Muscle of back (tissue), 11 donors: ENCODE results near the gene ZNRD2. TPM values are rescaled to one million over a fixed set of nuclear protein-coding genes. Genes with fewer than 3 reads are reported as not detected.
A peak's percentile ranks its signal among the peaks of the same experiment; 100 is the strongest.

Experiments used
- DNase-seq, 3 donors: peaks; one replicate each; pipeline versions ENCODE4 v3.0.0 to v3.0.0-alpha.2; 2013
- polyA plus RNA-seq, 10 donors: library from polyadenylated mRNA; unstranded; fragments of 120-200 nt; gene quantifications; one replicate each; pipeline ENCODE4 v1.2.1, GENCODE V29; 2013; ENCODE audit not compliant: insufficient read length in 10 of 10

ZNRD2 gene
- polyA plus RNA-seq, 10 donors: 51.9 to 71.8 (median 54.4) TPM

DNA sequence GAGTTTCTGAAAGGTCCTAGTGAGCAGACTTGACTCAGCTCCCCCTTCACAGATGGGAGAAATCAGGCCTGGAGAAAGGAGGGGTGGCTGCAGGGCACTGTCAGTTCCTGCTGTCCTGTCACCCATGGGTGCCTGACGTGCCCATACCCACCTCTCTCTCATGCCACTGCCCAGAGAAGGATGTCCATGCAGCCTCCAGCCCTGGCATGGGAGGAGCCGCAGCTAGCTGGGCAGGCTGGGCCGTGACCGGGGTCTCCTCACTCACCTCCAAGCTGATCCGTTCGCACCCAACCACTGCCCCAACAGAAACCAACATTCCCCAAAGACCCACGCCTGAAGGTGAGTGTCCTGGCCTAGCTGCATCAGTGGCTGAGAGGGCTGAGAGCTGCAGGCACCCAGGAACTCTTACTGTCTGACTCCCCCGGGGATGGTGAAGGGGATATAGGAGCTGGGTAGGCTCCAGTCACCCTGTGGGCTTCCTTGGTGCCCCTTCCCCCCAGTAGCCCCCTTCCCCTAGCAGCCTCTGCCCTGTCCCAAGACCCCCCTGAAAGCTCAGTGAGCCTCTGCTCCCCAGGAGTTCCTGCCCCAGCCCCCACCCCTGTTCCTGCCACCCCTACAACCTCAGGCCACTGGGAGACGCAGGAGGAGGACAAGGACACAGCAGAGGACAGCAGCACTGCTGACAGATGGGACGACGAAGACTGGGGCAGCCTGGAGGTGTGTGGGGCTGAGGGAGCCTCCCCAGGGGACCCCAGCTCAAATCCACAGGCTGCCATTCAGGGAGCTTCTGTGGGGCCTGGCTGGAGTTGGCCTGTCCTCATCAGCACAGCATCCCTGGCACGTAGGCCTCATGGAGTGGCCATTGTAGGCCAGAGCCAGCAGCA, 33.6 kb upstream of the ZNRD2 start:
- DNase-seq: no peak

DNA sequence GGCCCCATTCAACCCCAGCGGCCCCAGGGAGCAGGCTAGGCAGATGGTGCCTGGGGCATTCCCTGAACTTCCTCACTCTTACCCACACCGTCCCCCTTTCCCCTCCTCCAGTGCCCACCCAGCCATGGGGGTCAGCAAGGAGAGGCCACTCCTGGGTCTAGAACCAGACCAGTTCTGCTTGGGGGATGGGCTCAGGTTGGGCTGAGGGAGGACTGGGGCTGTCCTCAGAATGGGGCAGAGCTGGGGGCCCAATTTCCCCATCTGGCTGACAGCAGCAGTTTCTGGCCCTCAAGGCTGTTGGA, 33.0 kb upstream of the ZNRD2 start:
- no peak for DNase-seq

DNA sequence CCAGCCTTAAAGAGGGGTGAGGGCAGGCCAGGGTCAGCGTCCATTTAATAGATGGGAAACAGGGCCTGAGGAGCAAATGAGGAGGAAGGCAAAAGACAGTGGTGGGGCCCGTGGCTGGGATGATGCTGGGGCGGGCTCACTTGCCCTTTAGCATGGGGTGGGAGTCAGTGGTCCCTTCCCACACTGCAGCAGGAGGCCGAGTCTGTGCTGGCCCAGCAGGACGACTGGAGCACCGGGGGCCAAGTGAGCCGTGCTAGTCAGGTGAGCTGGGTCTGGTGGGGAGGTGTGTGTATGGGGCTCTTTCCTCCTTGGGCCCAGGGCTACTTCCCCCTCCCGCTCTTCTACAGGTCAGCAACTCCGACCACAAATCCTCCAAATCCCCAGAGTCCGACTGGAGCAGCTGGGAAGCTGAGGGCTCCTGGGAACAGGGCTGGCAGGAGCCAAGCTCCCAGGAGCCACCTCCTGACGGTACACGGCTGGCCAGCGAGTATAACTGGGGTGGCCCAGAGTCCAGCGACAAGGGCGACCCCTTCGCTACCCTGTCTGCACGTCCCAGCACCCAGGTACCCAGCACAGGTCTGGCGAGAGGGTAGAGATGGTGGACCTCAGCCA, 32.6 kb upstream of the ZNRD2 start:
- no peak for DNase-seq

DNA sequence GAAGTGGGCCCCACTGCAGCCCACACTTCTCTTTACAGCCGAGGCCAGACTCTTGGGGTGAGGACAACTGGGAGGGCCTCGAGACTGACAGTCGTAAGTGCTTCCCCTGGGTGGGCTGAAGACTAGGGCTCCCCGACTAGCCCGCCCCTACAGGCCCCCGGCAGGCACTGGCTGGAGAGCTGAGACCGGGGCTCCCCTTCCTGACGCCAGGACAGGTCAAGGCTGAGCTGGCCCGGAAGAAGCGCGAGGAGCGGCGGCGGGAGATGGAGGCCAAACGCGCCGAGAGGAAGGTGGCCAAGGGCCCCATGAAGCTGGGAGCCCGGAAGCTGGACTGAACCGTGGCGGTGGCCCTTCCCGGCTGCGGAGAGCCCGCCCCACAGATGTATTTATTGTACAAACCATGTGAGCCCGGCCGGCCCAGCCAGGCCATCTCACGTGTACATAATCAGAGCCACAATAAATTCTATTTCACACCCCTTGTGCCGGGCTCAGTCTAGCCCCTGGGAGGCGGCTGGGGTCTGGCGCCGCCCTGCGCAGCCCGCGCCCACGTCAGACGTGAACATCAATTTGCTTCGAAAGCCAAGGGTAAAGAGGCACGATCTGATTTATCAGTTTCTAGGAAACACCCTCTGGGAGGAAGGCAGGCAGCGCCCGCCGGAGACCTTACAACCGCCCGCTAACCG, 31.9 kb upstream of the ZNRD2 start:
- DNase-seq: peak in 1 of 3 donors; percentile 40

DNA sequence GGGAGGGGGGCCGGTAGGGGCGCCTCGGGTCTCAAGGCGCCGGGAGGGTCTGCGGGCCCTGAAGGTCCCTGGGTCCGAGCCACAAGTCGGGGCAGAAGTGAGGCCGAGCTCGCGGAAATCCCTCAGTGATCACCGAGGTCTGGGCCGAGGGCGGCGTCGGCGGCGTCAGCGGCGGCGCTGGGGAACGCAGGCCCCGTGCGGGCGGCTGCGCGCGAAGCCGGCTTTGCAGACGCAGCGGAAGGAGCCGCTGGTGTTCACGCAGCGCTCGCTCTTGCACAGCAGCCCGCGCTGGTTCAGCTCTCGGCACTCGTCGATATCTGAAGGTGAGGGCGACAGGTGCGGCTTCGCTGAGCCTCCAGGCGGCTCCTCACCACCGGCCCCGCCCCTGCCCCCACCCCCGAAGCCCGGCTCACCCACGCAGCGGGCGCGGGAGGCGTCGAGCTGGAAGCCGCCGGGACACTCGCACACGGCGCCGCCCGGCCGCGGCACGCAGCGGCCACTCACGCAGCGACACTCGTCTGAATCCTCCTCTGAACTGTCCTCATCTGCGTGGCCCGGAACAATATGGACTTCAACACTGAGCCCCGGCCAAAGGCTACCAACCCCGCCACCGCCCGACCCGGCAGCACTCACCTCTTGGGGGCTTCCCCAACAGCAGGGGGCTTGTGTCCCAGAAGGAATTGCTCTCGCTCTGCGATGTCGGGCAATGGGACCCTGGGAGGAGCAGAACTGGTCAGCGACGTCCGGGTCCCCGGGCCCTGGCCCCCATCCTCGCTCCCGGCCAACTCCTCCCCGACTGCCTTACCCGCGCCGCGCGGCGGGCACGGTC, 31.1 kb upstream of the ZNRD2 start:
- peak in 1 of 3 donors; percentile 43 for DNase-seq

DNA sequence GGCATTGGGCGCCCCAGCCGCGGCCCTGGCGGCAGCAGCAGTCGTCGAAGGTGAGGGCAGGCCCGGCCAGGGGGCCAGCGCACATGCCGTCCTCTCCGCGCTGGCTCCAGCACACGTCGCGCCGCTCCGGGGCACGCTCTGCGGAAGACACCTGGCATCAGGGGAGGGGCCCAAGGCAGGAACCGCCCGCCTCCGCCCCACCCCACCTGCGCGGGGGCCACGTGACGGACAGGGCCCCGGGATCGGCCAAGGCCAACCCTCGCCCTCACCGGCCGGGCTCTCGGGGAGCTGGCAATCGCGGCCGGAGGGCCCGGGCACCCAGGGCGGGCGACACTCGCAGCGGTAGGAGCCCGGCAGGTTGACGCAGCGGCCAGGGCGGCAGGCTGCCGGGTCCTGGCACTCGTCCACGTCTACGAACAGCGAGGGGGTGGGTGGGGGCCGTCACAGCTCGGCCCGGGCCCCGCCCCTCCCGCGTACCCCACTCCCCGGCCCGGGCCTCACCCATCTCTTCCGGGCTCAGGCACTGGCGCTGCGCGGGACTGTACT, 30.5 kb upstream of the ZNRD2 start:
- no peak for DNase-seq

DNA sequence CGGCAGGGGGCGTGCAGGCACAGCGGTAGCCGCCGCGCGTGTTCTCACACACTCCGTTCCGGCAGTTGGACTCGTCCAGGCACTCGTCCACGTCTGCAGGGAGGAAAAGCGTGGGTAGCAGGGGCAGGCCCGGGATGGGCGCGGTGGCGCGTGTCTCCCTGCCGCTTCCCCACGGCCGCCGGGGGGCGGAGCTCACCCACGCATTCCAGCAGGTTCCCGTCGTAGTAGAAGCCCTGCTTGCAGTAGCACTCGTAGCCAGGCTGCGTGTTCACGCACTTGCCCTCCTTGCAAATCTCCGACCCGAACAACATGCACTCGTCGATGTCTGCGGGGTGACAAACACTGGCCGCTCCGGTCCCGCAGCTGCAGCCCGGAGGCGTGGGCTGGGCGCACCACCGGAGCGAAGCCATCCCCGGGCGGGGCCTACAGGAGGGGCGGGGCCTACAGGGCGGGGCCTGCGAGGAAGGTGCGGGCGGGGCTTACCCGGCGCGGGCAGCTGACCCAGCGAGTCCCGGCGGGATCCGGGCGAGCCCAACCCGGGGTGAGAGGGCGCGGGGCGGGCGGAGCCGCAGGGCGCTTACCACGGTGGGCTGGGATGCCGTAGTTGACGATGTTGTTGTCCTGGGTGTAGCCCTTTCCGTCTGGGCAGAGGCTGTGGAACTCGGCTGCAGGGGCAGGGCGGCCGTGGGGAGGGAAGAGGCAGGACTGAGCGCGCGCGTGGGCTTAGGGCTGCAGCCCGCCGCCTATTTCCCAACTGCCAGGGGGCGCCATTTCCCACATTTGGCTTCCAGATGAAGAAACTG, 29.8 kb upstream of the ZNRD2 start:
- DNase-seq: peak; percentile 77 to 95 (median 88)

DNA sequence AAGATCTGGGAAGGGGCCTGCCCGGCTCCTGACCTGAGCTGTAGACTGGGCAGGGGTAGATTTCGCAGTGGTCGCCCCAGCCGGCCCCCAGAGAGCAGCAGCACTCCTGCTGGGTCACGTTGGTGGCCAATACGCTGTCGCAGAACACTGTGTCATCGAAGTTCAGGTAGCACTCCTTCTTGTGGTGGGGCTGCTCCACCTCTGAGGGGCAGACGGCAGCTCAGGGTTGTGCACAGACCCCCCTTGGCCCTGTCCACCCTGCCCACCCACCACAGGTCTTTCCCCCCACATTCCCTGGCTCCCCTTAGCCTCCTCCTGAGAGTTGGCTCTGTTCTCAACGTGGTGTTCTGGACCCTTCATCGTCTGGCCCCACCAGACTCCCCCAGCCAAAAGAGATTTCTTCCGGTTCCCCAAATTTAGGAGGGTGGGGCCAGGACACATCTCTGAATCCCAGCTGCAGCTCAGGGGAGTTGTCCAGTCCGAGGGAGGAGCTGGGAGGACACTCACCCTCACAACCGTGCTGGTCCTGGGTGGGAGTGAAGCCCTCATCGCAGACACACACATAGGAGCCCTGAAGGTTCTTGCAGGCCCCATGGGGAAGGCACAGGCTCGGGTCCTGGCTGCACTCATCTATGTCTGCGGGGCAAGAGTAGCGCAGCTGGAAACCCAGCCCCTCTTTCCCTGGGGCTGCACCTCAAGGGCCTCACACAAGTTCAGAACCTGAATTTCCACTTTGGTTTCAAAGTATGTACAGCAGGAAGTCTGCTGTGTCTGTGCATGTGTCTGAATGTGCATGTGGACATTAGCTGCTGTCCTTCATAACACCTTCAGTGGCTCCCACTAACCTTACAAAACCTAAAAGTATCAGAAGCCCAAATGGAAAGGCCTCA, 28.9 kb upstream of the ZNRD2 start:
- no peak for DNase-seq

DNA sequence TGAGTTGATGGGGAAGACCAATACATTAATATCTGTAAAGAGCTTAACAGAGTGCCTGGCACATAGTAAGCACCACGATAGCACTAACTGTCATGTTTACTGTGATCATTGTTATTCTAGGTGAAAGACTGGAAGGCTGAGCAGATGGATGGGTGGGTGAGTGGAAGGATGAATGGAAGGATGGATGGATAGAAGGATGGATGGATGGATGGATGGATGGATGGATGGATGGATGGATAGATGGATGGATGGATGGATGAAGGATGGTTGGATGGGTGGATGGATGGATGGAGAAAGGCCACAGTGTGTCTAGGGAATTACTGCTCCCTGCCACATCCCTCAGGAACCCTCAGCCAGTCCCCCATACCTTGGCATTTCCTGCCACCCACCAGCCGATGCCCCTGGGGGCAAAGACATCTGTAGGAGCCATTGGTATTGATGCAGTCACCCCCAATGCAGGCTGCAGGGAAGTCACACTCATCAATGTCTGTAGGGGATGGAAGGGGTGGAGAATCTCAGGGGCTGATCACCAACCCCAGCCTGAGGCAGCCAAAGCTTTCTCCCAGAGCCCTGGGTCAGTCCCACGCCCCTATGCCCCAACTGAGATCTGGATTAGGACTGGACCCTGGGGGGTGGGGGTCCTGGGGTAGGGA, 27.4 kb upstream of the ZNRD2 start:
- no peak for DNase-seq

DNA sequence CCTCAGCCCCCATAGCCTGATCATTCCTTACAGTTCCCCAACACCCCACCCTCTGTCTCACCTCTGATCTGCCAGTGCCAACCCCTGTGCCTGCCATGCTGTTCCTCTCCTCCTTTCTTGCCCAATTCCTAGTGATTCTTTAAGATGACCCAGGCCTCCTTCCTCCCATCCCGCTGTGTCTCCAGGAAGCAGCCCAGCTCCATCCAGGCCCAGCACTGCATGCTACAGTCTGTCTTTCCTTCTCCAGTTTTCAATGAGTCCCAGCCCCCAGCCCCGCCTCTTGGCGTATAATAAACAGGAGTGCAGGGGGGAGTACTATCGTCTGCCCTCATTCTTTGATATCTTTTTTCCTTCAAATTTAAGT, 24.4 kb upstream of the ZNRD2 start:
- DNase-seq: no peak

DNA sequence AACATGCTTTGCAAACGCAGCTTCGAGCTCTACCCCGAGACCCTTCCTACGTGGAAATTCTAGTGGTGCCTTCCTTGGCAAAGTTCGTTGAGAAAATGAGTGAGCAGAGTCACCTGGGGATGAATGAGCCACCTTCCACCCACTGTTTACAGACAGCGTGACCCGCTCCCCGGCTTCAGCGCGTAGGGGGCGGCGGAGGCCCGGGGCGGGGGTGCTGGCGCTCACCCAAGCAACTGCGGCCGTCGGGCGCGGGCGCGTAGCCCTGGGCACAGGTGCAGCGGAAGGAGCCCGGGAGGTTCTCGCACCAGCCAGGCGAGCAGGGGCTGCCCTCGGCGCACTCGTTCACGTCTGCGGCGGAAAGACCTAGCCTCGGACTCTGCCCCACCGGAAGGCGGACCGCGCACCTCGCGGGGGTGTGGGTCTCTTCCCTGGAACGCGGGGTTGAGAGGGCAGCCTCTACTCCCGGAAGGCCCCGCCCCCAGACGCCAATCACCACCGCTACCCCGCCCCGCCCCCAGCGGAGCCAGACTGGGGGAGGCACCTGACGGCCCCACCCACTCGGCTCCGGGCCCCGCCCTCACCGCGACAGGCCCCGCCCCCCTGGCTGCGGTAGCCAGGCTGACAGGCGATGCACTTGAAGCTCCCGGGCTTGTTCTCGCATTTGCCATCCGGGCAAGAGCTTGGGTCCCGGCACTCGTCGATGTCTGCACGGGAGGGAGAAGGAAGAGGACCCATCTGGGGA, 23.9 kb upstream of the ZNRD2 start:
- DNase-seq: peak in 1 of 3 donors; percentile 52

DNA sequence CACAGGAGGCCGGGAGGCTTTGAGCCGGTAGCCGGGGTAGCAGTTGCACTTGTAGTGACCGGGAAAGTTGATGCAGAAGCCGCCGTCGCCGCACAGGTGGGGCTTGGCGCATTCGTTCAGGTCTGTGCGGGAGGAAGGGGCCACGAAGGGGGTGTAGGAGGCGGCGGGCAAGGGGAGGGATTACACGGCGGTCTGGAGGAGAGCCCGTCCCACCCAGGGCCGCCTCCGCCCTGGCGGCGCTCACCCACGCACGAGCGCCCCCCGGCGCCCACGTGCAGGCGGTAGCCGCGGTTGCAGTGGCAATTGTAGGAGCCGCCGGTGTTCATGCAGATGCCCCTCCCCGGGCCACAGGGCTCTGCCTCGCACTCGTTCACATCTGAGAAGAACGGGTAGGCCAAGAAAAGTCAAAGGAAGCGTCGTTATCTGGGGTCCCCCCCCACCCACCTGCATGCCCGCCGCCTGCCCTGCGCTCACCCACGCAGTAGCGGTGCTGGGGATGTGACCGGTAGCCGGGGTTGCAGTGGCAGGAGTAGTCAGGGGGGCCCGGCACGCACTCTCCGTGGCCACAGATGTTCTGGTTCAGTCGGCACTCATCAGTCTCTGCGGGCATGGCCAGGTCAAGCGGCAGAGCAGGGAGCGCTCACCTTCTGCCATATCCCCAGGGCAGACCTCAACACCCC, 22.7 kb upstream of the ZNRD2 start:
- no peak for DNase-seq

DNA sequence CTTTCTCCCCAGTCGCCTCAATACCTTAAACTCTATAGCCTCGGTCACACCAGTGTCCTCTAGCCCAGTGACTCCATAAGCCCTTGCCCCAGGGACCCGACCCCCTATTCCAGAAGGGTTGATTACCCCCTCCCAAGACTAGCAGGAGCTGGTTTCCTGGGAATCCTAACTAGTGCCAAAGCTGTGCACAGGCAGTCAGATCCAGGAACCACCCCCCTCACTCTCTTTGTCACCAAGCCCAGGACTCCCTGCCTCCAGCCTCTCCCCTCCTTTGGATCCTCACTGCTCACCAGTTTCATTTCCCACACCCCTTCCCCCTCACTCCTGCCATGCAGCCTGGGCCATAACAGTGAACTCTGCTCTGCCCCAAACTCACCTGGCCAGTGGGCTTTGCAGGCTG, 21.9 kb upstream of the ZNRD2 start:
- no peak for DNase-seq

DNA sequence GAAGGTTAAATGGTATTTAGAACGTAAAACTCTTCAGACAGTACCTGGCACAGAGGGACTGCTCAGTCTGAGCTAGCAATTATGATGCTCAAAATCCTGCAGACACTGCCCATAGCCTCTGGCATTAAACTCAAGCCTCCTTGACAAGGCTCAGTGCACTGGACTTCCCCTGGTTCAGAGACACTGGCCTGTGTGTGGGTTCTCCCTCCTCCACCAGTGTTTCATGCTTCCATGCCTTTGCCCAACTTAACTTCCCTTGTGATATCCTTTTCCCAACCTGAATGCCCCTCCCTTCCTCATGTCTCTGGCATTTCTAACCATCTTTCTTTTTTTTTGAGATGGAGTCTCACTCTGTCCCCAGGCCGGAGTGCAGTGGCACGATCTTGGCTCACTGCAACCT, 21.2 kb upstream of the ZNRD2 start:
- no peak for DNase-seq

DNA sequence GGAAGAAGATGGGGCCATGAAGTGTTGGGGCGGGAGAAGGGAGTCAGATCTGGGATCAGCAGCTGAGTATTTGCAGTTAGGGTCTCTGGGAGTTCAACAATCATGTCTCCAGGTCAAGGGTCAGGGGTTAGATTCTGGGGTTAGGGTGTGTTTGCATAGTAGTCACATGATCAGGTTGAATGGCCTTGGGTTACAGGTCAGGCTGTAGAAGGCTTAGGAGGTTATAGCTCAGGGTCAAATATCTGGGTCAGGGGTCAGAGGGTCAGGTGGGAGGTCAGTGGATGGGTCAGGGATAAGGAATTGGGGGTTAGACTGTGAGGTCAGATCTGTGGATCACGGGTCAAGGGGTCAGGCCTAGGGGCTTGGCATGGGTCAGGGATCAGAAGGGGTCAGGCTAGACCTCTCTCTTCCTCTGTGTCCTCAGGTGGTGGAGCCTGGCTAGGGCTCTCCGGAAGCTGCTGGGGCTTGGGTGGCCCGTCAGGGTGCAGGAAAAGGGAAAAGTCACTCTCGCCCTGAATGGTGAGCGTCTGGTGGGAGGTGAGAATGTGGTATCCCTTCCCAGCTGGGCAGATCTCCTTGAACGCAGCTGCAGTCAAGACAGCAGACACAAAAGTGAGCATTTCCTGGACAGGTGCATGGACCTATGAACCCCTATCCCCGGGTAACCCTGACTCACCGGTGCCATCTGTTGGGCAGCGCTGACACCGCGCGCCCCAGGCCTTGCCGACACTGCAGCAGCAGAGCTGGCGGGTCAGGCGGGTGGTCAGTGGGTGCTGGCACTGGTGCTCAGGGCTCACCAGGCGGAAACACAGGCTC, 18.5 kb upstream of the ZNRD2 start:
- DNase-seq: peak in 1 of 3 donors; percentile 52

DNA sequence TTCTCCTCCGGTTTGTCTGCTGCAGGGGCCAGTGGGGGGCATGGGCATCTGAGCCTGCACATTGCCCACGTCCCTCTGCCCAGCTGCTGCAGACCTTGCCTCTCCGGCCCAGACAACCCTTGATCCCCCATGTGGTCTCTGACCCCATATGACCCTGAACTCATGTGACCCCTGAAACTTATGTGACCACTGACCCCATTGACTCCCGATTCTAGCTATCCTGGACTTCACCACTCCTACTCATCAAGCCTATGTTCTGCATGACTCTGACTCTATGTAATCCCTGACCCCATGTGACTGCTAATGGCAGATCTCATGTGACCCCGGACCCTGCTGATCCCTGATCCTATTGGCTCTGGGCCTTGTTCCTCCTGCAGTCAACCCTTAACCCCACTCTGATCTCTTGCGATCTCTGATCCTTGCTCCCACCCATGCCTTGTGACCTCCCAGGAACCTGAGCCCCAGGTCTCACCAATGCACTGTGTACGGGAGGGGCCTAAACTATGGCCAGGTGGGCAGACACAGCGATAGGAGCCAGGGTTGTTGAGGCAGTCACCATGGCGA, 17.8 kb upstream of the ZNRD2 start:
- DNase-seq: no peak
